GM12878 (cell line): Measurements from ENCODE around the gene HIF1AN.

Experiments used
- E2F8 ChIP-seq: fragments of 450-650 bp; IDR thresholded peaks from 2 replicates; pipeline ENCODE4 v1.6.1; 2018; ENCODE audit warnings: mild to moderate bottlenecking, low read depth, moderate library complexity; ENCODE audit not compliant: partially characterized antibody
- JUND ChIP-seq: IDR thresholded peaks from 2 replicates; pipeline ENCODE4 v1.6.1; 2012; ENCODE audit warnings: low read depth, mild to moderate bottlenecking, low read length, improper control_type of control experiment, moderate library complexity
- TAF1 ChIP-seq: IDR thresholded peaks from 2 replicates; pipeline ENCODE4 v1.6.1; 2011; ENCODE audit warnings: mild to moderate bottlenecking, low read depth, low read length, borderline replicate concordance

DNA sequence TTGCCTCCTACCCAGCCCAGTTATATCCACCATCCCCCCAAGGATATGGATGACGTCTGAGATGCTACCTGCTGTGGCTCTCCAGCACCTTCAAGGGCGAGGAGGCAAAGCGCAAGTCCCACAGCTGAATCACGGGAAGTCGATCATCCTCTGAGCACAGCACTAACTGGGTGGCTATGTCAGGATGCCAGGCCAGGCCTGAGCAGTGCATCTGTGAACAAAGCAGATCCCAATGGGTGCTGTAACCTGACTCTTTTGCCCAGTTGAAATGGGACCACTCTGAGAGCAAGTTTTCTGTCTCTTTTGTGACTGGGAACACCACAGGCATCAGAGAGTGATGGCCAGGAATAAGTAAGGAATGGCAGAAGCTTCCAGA is 28.4 kb upstream of the HIF1AN start:
- TF ChIP-seq JUND (no peak), E2F8 (no peak), TAF1 (no peak)
